Mesenchymal stem cell (in vitro differentiated cells and primary cell): ENCODE measurements around the gene CWF19L2.

Source experiments
- DNase-seq: peaks from one replicate; pipeline ENCODE4 v3.0.0-alpha.2; 2013
- H2AFZ ChIP-seq: one replicate; pipeline ENCODE4 v1.6.1; 2013; ENCODE audit warnings: low read depth, mild to moderate bottlenecking, control low read depth, inconsistent platforms, low read length, moderate library complexity
- H2AK5ac ChIP-seq: 2 replicates; pipeline ENCODE4 v1.6.1; 2013; ENCODE audit warnings: low read length, moderate library complexity, mild to moderate bottlenecking, inconsistent platforms; ENCODE audit not compliant: severe bottlenecking
- H2BK120ac ChIP-seq: one replicate; pipeline ENCODE4 v1.6.1; 2013; ENCODE audit warnings: low read depth, mild to moderate bottlenecking, inconsistent platforms, low read length, moderate library complexity
- H2BK12ac ChIP-seq, 2 experiments: one replicate each; pipeline ENCODE4 v1.6.1; 2013; ENCODE audit warnings: inconsistent platforms in 2 of 2, low read length in 2 of 2, mild to moderate bottlenecking in 2 of 2, moderate library complexity in 2 of 2, control low read depth in 1 of 2
- H2BK15ac ChIP-seq: one replicate; pipeline ENCODE4 v1.6.1; 2013; ENCODE audit warnings: mild to moderate bottlenecking, low read depth, inconsistent platforms; ENCODE audit not compliant: poor library complexity, severe bottlenecking
- H2BK5ac ChIP-seq: 2 replicates; pipeline ENCODE4 v1.6.1; 2013; ENCODE audit warnings: low read depth, mild to moderate bottlenecking, low read length, control low read depth, inconsistent platforms; ENCODE audit not compliant: poor library complexity, severe bottlenecking
- H3K14ac ChIP-seq, 2 experiments: one replicate each; pipeline ENCODE4 v1.6.1; 2013; ENCODE audit warnings: inconsistent platforms in 2 of 2, low read length in 2 of 2, control low read depth in 1 of 2, mild to moderate bottlenecking in 1 of 2, moderate library complexity in 1 of 2
- H3K18ac ChIP-seq, 2 experiments: one replicate each; pipeline ENCODE4 v1.6.1; 2013; ENCODE audit warnings: inconsistent platforms in 2 of 2, low read length in 2 of 2, control low read depth in 1 of 2, low read depth in 1 of 2, mild to moderate bottlenecking in 1 of 2
- H3K23ac ChIP-seq, 2 experiments: one replicate each; pipeline ENCODE4 v1.6.1; 2013; ENCODE audit warnings: inconsistent platforms in 2 of 2, low read length in 2 of 2, mild to moderate bottlenecking in 2 of 2, moderate library complexity in 2 of 2, control low read depth in 1 of 2
- H3K27ac ChIP-seq: 2 replicates; pipeline ENCODE4 v1.5.1; 2013; ENCODE audit warnings: mild to moderate bottlenecking, moderate library complexity, low read length, control low read depth, inconsistent platforms; ENCODE audit not compliant: poor library complexity, severe bottlenecking
- H3K27me3 ChIP-seq, 2 experiments: 2 replicates each; pipeline versions ENCODE4 v1.6.1 to v1.7.0; 2013; ENCODE audit warnings: low read length in 2 of 2, mild to moderate bottlenecking in 2 of 2, moderate library complexity in 2 of 2, control low read depth in 1 of 2, inconsistent platforms in 1 of 2; ENCODE audit not compliant: control insufficient read depth in 1 of 2, insufficient read depth in 1 of 2
- H3K36me3 ChIP-seq, 2 experiments: 2 replicates each; pipeline versions ENCODE4 v1.6.1 to v1.7.0; 2013; ENCODE audit warnings: low read length in 2 of 2, control low read depth in 1 of 2, inconsistent platforms in 1 of 2, low read depth in 1 of 2, mild to moderate bottlenecking in 1 of 2; ENCODE audit not compliant: insufficient read depth in 2 of 2, control insufficient read depth in 1 of 2
- H3K4ac ChIP-seq, 2 experiments: one replicate each; pipeline ENCODE4 v1.6.1; 2013; ENCODE audit warnings: inconsistent platforms in 2 of 2, low read length in 2 of 2, mild to moderate bottlenecking in 2 of 2, moderate library complexity in 2 of 2, control low read depth in 1 of 2, low read depth in 1 of 2
- H3K4me1 ChIP-seq: 2 replicates; pipeline ENCODE4 v1.6.1; 2013; ENCODE audit warnings: low read depth, low read length, control low read depth; ENCODE audit not compliant: control insufficient read depth, insufficient read depth
- H3K4me2 ChIP-seq: 2 replicates; pipeline ENCODE4 v1.6.1; 2013; ENCODE audit warnings: low read length, mild to moderate bottlenecking, inconsistent platforms; ENCODE audit not compliant: poor library complexity, severe bottlenecking
- H3K4me3 ChIP-seq, 2 experiments: 2 replicates each; pipeline versions ENCODE4 v1.5.1 to v1.7.0; 2013; ENCODE audit warnings: low read length in 2 of 2, mild to moderate bottlenecking in 2 of 2, control low read depth in 1 of 2, low read depth in 1 of 2; ENCODE audit not compliant: insufficient read depth in 1 of 2
- H3K79me1 ChIP-seq: replicated peaks from 2 replicates; pipeline ENCODE4 v1.6.1; 2013; ENCODE audit warnings: mild to moderate bottlenecking, control low read depth, low read length, inconsistent platforms; ENCODE audit not compliant: poor library complexity, severe bottlenecking
- H3K9ac ChIP-seq: 2 replicates; pipeline ENCODE4 v1.7.0; 2013; ENCODE audit warnings: mild to moderate bottlenecking, low read length, moderate library complexity
- H3K9me3 ChIP-seq: 2 replicates; pipeline ENCODE4 v1.7.0; 2013; ENCODE audit warnings: mild to moderate bottlenecking, low read length; ENCODE audit not compliant: control insufficient read depth
- H4K8ac ChIP-seq: one replicate; pipeline ENCODE4 v1.6.1; 2013; ENCODE audit warnings: inconsistent platforms, mild to moderate bottlenecking, low read length, moderate library complexity
- H4K91ac ChIP-seq: one replicate; pipeline ENCODE4 v1.6.1; 2013; ENCODE audit warnings: mild to moderate bottlenecking, low read length, inconsistent platforms
- WGBS: methylation state at CpG from one replicate; pipeline ENCODE4 v1.1.7; 2013; ENCODE audit warnings: mixed read lengths; 5-methylcytosine and 5-hydroxymethylcytosine counted together

CWF19L2 gene

GRCh38 chr11:107473792-107474191, 16.2 kb upstream of the CWF19L2 start:
- Histone ChIP-seq H2AFZ (no peak overlapping the region), H2BK120ac (no peak overlapping the region), H3K4me1 (no peaks in the 10 kb centered on the region), H2BK15ac (no peak overlapping the region), H4K8ac (no peak overlapping the region), H3K14ac (no peak overlapping the region), H2BK12ac (no peak overlapping the region), H3K9me3 (no peaks in the 10 kb centered on the region), H3K4ac (no peak overlapping the region), H3K27me3 (peaks cover 0 to 22% of the 10 kb centered on the region in 2 experiments), H2AK5ac (no peak overlapping the region), H3K79me1 (no peaks in the 10 kb centered on the region), H3K36me3 (no peaks in the 10 kb centered on the region), H3K23ac (no peak overlapping the region), H3K4me3 (no peak overlapping the region), H3K9ac (no peak overlapping the region), H3K4me2 (no peak overlapping the region), H4K91ac (no peak overlapping the region), H3K18ac (no peak overlapping the region), H3K27ac (no peak overlapping the region), H2BK5ac (no peak overlapping the region)
- no peak for DNase-seq
- 96% methylated on average over 3 of the region's 3 CpGs for WGBS

GRCh38 chr11:107472966-107473365, 15.3 kb upstream of the CWF19L2 start:
- Histone ChIP-seq H4K91ac (no peak overlapping the region), H2AFZ (no peak overlapping the region), H2AK5ac (no peak overlapping the region), H3K4me3 (no peak overlapping the region), H3K27ac (no peak overlapping the region), H3K18ac (no peak overlapping the region), H3K4me2 (no peak overlapping the region), H2BK15ac (no peak overlapping the region), H3K79me1 (no peaks in the 10 kb centered on the region), H3K4me1 (no peaks in the 10 kb centered on the region), H3K27me3 (peaks cover 0 to 22% of the 10 kb centered on the region in 2 experiments), H3K9ac (no peak overlapping the region), H3K23ac (no peak overlapping the region), H2BK120ac (no peak overlapping the region), H3K14ac (no peak overlapping the region), H2BK12ac (no peak overlapping the region), H3K4ac (no peak overlapping the region), H3K36me3 (no peaks in the 10 kb centered on the region), H3K9me3 (no peaks in the 10 kb centered on the region), H4K8ac (no peak overlapping the region), H2BK5ac (no peak overlapping the region)
- DNase-seq: no peak
- WGBS: 75% methylated on average over 1 of the region's 1 CpG

GRCh38 chr11:107468596-107468995, 11.0 kb upstream of the CWF19L2 start:
- no peak overlapping the region for H2AK5ac ChIP-seq
- no peak overlapping the region for H2BK15ac ChIP-seq
- H3K4me3 ChIP-seq: no peak overlapping the region
- no peak overlapping the region for H3K9ac ChIP-seq
- no peak overlapping the region for H3K18ac ChIP-seq
- H2BK120ac ChIP-seq: no peak overlapping the region
- peak; percentile 18 for DNase-seq
- H3K36me3 ChIP-seq: no peaks in the 10 kb centered on the region
- H4K8ac ChIP-seq: no peak overlapping the region
- no peak overlapping the region for H3K27ac ChIP-seq
- no peak overlapping the region for H2BK5ac ChIP-seq
- no peak overlapping the region for H3K4ac ChIP-seq
- H4K91ac ChIP-seq: no peak overlapping the region
- no peaks in the 10 kb centered on the region for H3K9me3 ChIP-seq
- H3K4me1 ChIP-seq: no peaks in the 10 kb centered on the region
- no peaks in the 10 kb centered on the region for H3K79me1 ChIP-seq
- no peak overlapping the region for H3K23ac ChIP-seq
- no peak overlapping the region for H2AFZ ChIP-seq
- no peak overlapping the region for H3K4me2 ChIP-seq
- no peak overlapping the region for H2BK12ac ChIP-seq
- WGBS: 100% methylated on average over 2 of the region's 3 CpGs
- H3K27me3 ChIP-seq: peaks cover 0 to 5% of the 10 kb centered on the region in 2 experiments
- H3K14ac ChIP-seq: no peak overlapping the region

GRCh38 chr11:107467696-107468095, 10.1 kb upstream of the CWF19L2 start:
- Histone ChIP-seq H3K9ac (no peak overlapping the region), H2BK120ac (no peak overlapping the region), H3K23ac (no peak overlapping the region), H2AK5ac (no peak overlapping the region), H3K36me3 (no peaks in the 10 kb centered on the region), H3K27ac (no peak overlapping the region), H3K14ac (no peak overlapping the region), H3K4ac (no peak overlapping the region), H3K18ac (no peak overlapping the region), H3K27me3 (peaks cover 0 to 5% of the 10 kb centered on the region in 2 experiments), H2AFZ (no peak overlapping the region), H3K79me1 (no peaks in the 10 kb centered on the region), H3K9me3 (no peaks in the 10 kb centered on the region), H3K4me1 (no peaks in the 10 kb centered on the region), H3K4me3 (no peak overlapping the region), H2BK5ac (no peak overlapping the region), H2BK12ac (no peak overlapping the region), H4K8ac (no peak overlapping the region), H4K91ac (no peak overlapping the region), H3K4me2 (no peak overlapping the region), H2BK15ac (no peak overlapping the region)
- DNase-seq: no peak
- no CpG with 5 or more reads among the region's 1 CpG for WGBS
